HG02642 (cell line): Measurements from ENCODE around the gene FOXF2.
"Not testable (repeated sequence)": the region's sequence is repeated elsewhere in the genome, so short reads cannot be mapped to it uniquely, and the experiment has no call there.

ENCODE experiments used
- ATAC-seq: cut with Tn5 transposase; IDR thresholded peaks from one replicate; pipeline ENCODE4 v1.9.1; 2021; ENCODE audit warnings: mild to moderate bottlenecking; ENCODE audit not compliant: unreplicated experiment, poor library complexity

The FOXF2 gene

GRCh38 chr6:1389369-1390132 lies at the start of gene FOXF2:
TSS of gene FOXF2 (plus strand) at chr6:1389576. CDS start at chr6:1389948, 372 bp downstream.
- no peak for ATAC-seq

GRCh38 chr6:1346101-1346500 lies 43.3 kb upstream of the FOXF2 start:
- ATAC-seq, result no peak

DNA sequence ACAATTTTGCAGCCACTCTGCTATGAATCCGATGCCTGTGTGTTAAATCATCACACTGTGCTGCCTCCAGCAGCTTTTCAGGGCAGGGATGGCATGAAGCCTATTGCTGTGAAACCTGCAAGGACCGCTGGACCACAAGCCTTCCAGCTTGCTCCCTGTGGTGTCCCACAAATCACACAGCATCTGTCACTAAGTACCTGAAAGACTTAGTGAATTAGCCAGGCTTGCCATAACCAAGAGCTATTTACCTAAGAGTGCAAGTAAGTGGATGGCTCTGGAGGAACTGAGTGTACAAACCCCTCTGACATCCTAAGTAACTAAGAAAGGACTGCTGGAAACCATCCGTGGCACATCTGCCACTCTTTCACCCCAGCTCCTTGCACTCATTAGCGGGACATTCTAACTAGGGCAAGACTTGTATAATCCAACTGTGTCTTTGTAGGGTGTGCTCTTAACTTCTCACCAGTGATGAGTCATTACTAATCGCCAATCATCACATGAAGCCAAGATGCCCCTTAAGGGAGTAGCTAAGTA lies 42.8 kb upstream of the FOXF2 start:
- no peak for ATAC-seq

DNA sequence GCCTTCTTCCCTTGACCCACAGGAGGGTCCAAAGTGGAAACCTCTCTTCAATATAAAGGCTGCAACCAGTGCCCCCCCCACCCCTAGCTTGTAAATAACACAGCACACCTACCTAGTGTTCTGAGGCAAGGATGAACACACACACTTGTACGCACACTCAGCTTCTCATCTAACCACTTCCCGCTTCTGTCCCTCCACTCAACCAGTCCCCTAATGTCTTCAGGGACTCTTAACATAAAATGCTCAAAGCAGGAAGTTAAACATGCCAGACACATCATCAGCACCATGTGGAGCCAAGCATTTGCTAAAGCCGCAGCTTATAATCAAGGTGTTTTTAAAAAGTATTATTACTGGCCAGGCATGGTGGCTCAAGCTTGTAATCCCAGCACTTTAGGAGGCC lies 42.2 kb upstream of the FOXF2 start:
- ATAC-seq, result no peak

- no peak for ATAC-seq
These were observed 40.7 kb upstream of the FOXF2 start for GRCh38 chr6:1348675-1349074.

GRCh38 chr6:1349655-1350054 lies 39.7 kb upstream of the FOXF2 start:
- ATAC-seq, result no peak

DNA sequence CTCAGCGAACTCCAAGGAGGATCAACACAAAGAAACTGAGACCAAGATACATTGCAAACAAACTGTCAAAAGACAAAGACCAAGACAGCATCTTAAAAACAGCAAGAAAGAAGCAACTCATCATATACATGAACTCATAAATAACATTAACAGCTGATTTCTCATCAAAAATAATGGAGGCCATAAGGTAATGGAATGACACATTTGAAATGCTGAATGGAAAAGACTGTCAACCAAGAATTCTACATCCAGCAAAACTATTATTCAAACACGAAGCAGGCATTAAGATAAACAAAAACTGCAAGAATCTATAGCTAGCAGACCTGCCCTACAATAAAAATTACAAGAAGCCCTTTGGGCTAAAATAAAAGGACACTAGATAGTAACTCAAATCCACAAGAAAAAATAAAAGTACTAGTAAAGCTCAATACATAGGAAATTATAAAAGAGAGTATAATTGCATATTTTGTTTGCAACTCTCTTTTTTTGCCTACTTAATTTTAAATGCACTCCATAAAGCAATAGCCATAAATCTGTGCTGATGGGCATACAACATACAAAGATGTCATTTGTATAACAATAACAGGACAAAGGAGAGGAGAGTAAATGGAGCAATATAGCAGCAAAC lies 37.9 kb upstream of the FOXF2 start:
- no peak for ATAC-seq

- not testable (repeated sequence) for ATAC-seq
These were observed 34.3 kb upstream of the FOXF2 start for GRCh38 chr6:1355068-1355467.

DNA sequence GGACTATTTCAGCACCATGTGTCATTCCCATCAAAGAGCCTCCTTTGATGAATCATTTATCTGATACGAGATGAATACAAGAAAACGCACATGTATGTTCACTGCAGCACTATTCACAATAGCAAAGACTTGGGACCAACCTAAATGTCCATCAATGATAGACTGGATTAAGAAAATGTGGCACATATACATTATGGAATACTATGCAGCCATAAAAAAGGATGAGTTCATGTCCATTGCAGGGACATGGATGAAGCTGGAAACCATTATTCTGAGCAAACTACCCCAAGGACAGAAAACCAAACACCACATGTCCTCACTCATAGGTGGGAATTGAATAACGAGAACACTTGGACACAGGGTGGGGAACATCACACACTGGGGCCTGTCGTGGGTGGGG lies 27.7 kb upstream of the FOXF2 start:
- ATAC-seq, result not testable (repeated sequence)

DNA sequence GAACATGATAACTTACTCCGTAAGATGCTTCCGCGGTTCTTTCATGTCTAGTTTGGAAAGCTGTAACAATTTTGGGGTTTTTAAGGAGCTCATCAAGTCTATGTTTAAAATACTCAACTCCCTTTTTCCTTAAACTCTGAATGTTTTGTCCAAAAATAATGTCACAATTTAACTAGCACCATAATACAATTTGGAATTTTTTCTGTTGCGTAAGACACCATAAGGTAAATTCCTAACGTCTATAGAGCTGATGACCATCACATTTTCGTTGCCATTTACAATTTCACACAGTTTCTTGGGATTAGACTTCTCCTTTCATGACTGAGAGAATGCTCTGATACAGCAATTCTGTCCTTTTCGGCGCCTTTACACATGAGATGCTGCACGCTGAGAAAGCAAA lies 26.7 kb upstream of the FOXF2 start:
- no peak for ATAC-seq

DNA sequence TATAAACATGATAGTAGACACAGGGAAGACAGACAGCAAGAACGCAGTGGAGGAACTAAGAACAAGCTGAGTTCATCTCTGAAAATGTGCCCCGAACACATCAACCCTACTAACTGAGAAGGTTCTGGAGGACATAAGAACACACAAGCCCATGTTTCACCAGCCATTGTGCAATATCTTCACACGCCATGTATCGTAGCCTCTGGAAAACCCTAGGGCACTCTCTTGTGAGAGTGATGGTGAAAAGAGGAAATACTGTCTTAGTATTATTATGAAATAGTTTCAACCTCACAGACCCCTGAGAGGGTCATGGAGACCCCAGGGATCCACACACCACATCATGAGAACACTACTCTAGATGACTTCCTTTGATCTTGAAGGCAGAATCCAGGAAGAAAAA lies 26.1 kb upstream of the FOXF2 start:
- ATAC-seq, result no peak

- ATAC-seq, result no peak
These were observed 25.4 kb upstream of the FOXF2 start for GRCh38 chr6:1363729-1364572.

DNA sequence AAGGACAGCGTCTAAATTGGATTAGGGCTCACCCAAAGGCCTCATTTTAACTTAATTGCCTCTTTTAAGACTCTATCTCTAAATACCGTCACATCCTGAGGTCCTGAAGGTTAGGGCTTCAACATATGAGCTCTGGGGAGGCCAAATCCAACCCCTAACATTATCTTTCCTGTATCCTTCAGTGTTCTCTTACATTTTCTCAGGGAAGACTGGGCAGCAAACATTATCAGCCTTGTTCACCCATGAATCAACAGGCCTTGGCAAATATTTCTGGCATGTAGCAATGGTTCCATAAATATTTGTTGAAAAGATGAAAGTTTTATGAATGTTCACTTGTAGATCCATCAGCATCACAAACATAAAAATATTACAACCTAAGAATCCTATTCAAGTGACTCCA lies 24.6 kb upstream of the FOXF2 start:
- ATAC-seq, result no peak

DNA sequence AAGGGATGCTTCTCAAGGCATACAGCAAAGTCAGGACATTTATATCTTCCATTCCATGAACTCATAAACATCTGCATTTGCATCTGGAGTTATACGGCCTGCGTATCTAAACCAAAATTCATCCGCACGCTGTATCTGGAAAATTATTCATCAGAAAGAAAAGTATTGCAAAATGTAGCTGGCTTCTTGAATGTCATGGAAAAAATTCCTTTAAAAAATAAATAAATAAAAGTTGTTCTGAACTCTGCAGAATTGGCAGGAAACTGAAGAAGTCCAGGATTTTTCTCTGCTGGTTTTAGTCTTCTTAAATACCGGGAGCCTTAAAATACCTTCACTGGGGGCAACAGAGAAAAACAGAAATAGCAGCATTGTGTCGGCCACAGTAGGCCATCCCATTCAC lies 23.7 kb upstream of the FOXF2 start:
- ATAC-seq, result no peak

- ATAC-seq, result no peak
These were observed 21.6 kb upstream of the FOXF2 start for GRCh38 chr6:1367771-1368170.

DNA sequence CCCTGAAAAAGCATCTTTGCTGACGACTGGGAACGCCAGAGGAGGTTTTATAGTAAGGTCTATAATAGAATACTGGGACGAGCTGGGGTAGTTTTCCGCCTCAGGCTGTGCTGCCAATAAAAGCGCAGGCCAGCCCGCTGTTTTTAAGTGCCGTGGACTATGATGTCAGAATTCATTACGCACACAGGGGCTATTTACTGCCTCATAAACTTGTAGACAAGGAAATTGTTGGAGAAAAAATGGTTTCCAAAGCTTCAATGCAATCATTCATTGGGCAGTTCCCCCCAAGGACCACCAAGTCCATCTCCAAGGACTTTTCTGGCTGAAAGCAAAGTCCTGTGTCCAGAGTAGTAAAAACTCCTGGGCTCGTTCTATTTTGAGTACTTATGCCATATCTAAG lies 20.4 kb upstream of the FOXF2 start:
- no peak for ATAC-seq

DNA sequence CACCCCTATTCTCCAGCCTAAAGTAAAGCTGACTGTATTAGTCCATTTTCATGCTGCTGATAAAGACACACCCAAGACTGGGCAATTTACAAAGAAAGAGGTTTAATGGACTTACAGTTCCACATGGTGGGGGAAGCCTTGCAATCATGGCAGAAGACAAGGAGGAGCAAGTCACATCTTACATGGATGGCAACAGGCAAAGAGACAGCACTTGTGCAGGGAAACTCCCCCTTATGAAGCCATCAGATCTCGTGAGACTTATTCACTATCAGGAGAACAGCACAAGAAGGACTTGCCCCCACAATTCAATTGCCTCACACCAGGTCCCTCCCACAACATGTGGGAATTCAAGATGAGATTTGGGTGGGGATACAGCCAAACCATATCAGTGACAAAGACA lies 19.7 kb upstream of the FOXF2 start:
- ATAC-seq, result not testable (repeated sequence)

DNA sequence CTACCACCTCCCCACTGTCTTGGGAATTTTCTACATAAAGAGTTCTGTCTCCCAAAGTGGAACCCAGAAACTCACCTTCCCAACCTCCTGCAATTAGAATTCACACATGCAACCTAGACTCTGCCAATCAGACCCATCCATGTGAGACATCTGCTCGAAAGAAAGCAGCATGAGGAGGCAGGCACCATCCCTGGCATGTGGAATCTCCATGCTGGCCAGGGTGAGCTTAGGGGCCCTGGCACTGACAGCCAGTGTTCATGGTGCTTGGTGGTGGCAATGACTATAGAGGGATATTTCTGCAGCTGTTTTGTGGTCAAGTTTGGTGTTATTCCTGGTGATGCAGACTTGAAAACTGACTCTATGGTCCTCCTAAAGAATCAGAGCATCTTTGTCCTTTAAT lies 17.4 kb upstream of the FOXF2 start:
- no peak for ATAC-seq

GRCh38 chr6:1372690-1373089 lies 16.7 kb upstream of the FOXF2 start:
- ATAC-seq, result no peak

DNA sequence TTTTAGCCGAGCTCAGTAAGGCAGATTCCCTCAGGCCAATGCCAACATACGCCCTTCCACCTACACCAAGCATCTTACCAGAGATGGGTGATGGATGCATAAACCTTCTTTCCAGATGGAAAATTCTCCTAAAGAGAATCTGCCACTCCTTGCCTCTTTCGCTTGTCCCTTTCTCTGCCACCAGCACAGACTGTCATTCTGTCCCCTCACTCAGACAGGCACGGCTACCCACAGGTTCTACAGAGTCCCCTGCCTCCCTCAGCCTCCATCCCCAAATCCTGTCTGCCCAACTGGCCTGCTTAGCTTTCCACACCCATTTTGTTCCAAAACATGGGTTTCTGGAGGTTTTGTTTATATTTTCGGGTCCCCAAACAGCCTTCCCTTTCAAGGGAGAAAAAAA lies 12.7 kb upstream of the FOXF2 start:
- ATAC-seq, result no peak

DNA sequence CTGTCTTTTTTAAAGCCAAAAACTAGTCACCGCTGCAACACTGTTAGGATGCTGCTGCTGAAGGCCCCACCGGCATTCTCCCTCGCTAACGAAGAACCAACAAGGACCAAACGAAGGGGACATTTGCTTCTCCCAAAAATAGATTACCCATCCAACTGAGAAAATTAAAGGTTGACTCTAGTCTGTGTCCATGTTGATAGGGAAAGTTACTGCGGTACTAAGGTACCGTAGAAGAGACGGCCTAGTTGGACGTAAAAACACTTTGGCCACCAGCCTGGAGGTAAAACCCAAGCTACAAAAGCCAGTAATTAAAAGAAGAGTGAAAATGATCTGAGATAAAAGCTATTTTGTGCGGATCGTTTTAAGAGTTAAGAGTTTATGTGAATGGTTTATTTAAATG lies 11.8 kb upstream of the FOXF2 start:
- ATAC-seq, result no peak
